HepG2 (cell line): ENCODE data around the gene SASH3. TPM values are rescaled to one million over a fixed set of nuclear protein-coding genes. Genes with fewer than 3 reads are reported as not detected.
"Not testable (repeated sequence)": the region's sequence is repeated elsewhere in the genome, so short reads cannot be mapped to it uniquely, and the experiment has no call there.

ENCODE experiments used
- ATAC-seq: fragments of 200-7000 bp; cut with Tn5 transposase; 3 replicates; pipeline ENCODE4 v1.9.1; 2020; ENCODE audit warnings: mild to moderate bottlenecking, moderate library complexity
- BruUV-seq: library from RNA; stranded (reverse); fragments of 400-500 nt; replicated peaks from 2 replicates; lab custom pipeline; 2021; lab: Mats Ljungman, UMichigan
- CTCF ChIA-PET: fragments of 300-600 bp; formaldehyde crosslinking; extraction: SDS; loops from one replicate; lab custom pipeline; 2021; ENCODE audit warnings: low total read pairs, inconsistent platforms, low intra/inter-chr PET ratio; lab: Yijun Ruan, JAX
- POLR2A ChIA-PET: fragments of 350-600 bp; sonication (Branson Sonifier 250); formaldehyde crosslinking; loops from one replicate; lab custom pipeline; 2020; ENCODE audit warnings: antibody characterized with exemption, inconsistent platforms; lab: Yijun Ruan, JAX
- DNase-seq: peaks from one replicate; pipeline ENCODE4 v3.0.0-alpha.2; 2015; ENCODE audit warnings: low spot score
- FAIRE-seq: peaks from 3 replicates; lab custom pipeline; 2011; peaks lifted over from hg19 to GRCh38; lab: Jason Lieb, UNC
- H2AFZ ChIP-seq: one replicate; pipeline ENCODE4 v1.6.1; 2011; ENCODE audit warnings: low read length, inconsistent platforms
- H3K27ac ChIP-seq: fragments of 300-600 bp; 3 replicates; pipeline ENCODE4 v1.8.0; 2011; ENCODE audit warnings: mixed run types, mild to moderate bottlenecking, mixed read lengths, low read length, inconsistent platforms; ENCODE audit not compliant: insufficient read depth; ENCODE audit errors: extremely low read length
- H3K27me3 ChIP-seq, 2 experiments: fragments of 200-600 bp in 1 of 2; 2 replicates in 1 of 2; 3 replicates in 1 of 2; pipeline versions ENCODE4 v1.6.0 to v1.8.0; 2011; ENCODE audit warnings: low read length in 2 of 2, mild to moderate bottlenecking in 2 of 2, moderate library complexity in 2 of 2, inconsistent platforms in 1 of 2; ENCODE audit not compliant: insufficient read depth in 2 of 2, control insufficient read depth in 1 of 2
- H3K36me3 ChIP-seq, 2 experiments: fragments of 200-600 bp in 1 of 2; replicated peaks in 1 of 2; 2 replicates in 1 of 2; 3 replicates in 1 of 2; pipeline versions ENCODE4 v1.5.1 to v1.8.0; 2011; ENCODE audit warnings: low read length in 2 of 2, inconsistent platforms in 1 of 2; ENCODE audit not compliant: insufficient read depth in 2 of 2, control insufficient read depth in 1 of 2
- H3K4me1 ChIP-seq: 2 replicates; pipeline ENCODE4 v1.5.1; 2012; ENCODE audit warnings: low read length, inconsistent platforms; ENCODE audit not compliant: insufficient read depth
- H3K4me2 ChIP-seq: 2 replicates; pipeline ENCODE4 v1.6.0; 2011; ENCODE audit warnings: low read depth, low read length, inconsistent platforms
- H3K4me3 ChIP-seq, 3 experiments: fragments of 200-600 bp in 1 of 3; sonication (generic), shearing (Covaris generic) in 1 of 3; replicated peaks in 1 of 3; 2 replicates each; pipeline ENCODE4 v1.5.1; 2011 to 2016; ENCODE audit warnings: low read length in 3 of 3, inconsistent platforms in 2 of 3, low read depth in 2 of 3, mild to moderate bottlenecking in 2 of 3, control low read depth in 1 of 3, mixed read lengths in 1 of 3; ENCODE audit not compliant: insufficient read depth in 1 of 3
- H3K79me2 ChIP-seq: one replicate; pipeline ENCODE4 v1.6.1; 2011; ENCODE audit warnings: low read length, inconsistent platforms; ENCODE audit not compliant: insufficient read depth
- H3K9ac ChIP-seq: 2 replicates; pipeline ENCODE4 v1.6.0; 2011; ENCODE audit warnings: mild to moderate bottlenecking, low read depth, low read length, inconsistent platforms; ENCODE audit not compliant: insufficient read depth
- H3K9me3 ChIP-seq: 2 replicates; pipeline ENCODE4 v1.5.1; 2012; ENCODE audit warnings: mild to moderate bottlenecking, low read length
- H4K20me1 ChIP-seq: 2 replicates; pipeline ENCODE4 v1.6.0; 2011; ENCODE audit warnings: inconsistent platforms, mild to moderate bottlenecking, low read length, moderate library complexity; ENCODE audit not compliant: insufficient read depth
- MBNL3 ChIP-seq: fragments of 250-450 bp; sonication (Bioruptor Pico); conservative IDR thresholded peaks from 2 replicates; pipeline ENCODE4 v1.8.0; 2022; ENCODE audit warnings: mild to moderate bottlenecking, inconsistent platforms
- PLRG1 ChIP-seq: fragments of 450-650 bp; conservative IDR thresholded peaks from 2 replicates; pipeline ENCODE4 v1.6.1; 2016
- RELA ChIP-seq: sonication (generic); formaldehyde crosslinking; IDR thresholded peaks from 2 replicates; pipeline ENCODE4 v1.4.0; 2020; ENCODE audit warnings: missing genetic modification reagents
- ZFP1 ChIP-seq: IDR thresholded peaks from 2 replicates; pipeline ENCODE4 v1.6.1; 2016
- ZNF800 ChIP-seq: sonication (generic); formaldehyde crosslinking; IDR thresholded peaks from 2 replicates; pipeline ENCODE4 v1.4.0; 2020; ENCODE audit warnings: missing genetic modification reagents
- WGBS: methylation state at CpG from one replicate; pipeline ENCODE4 v1.1.6; 2017; ENCODE audit warnings: low lambda C conversion rate; 5-methylcytosine and 5-hydroxymethylcytosine counted together
- in situ Hi-C: cut with HindIII; loops from 2 replicates; pipeline ENCODE4 v1.10.0; 2017; ENCODE audit warnings: low pct_unique_long_range_greater_than_20kb; ENCODE audit not compliant: extremely low pct_ligation_motif_present
- intact Hi-C: fragments of 100-400 bp; cut with micrococcal nuclease; formaldehyde crosslinking; loops from one replicate; pipeline ENCODE4 v1.10.0; 2022; ENCODE audit not compliant: unreplicated experiment
- polyA plus RNA-seq, 8 experiments: library from polyadenylated mRNA; depleted of rRNA in 3 of 8; stranded (reverse) in 7 of 8; unstranded in 1 of 8; fragments of >200 nt; fragmentation: Illumina TruSeq in 4 of 8; extraction: Trizol in 4 of 8; gene quantifications; 2 replicates each; pipeline versions ENCODE4 v1.2.1 to v1.2.3, GENCODE V29; 2011 to 2016; ENCODE audit warnings: low read depth in 4 of 8, missing spikeins in 1 of 8, mixed read lengths in 1 of 8; ENCODE audit not compliant: insufficient read depth in 1 of 8
- total RNA-seq, 5 experiments: library from RNA; depleted of rRNA; stranded (reverse); fragments of >200 nt; fragmentation: Illumina TruSeq; extraction: Trizol; gene quantifications; 2 replicates each; pipeline ENCODE4 v1.2.3, GENCODE V29; 2016; ENCODE audit warnings: low read depth in 1 of 5

SASH3 gene
- total and polyA plus RNA-seq, 2 of the 13 experiments (the other 11 are each of a cell fraction or from before 2014, with no cell fraction given), result 0.08 TPM; not detected in 1

DNA sequence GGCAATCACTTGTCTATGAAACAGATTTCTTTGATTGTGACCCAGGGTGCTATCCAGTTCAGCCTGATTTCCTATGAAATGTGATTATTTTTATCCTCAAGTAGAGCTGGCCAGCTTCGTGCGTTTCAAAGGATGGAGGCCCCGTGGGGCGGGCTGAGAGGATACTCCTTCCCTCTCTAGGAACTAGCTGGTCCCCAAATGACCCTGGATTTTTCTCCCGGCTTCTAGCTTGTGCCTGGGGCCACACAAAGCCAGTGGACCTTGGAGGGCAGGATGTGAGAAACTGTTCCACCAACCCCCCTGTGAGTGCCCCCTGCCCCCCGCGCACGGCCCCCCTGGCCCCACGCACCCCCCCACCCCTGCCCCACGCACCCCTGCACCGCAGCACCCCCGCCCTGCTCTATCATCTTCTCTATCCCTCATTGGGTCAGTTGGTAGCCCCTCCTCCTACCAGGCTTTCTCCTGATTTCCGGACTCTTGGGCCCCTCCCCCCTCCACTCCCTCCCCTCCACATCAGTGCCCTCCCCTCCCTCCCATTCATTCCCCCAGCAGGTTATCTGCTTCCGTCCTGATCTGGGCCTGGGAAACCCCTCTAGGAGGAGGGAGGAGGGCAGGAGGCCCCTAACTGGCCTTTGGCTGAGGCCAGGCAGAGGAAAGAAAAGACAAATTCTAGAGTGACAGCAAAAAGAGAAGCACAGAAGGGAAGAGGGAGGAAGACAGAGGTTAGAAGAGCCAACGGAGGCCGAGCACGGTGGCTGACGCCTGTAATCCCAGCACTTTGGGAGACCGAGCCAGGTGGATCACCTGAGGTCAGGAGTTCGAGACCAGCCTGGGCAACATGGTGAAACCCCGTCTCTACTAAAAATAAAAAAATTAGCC is 37.6 kb upstream of the SASH3 start:
- no peak overlapping the region for H3K9ac ChIP-seq
- CTCF ChIA-PET, result no interaction called here
- no peak for TF ChIP-seq RELA (CRISPR knock-in tag)
- no peak for TF ChIP-seq PLRG1
- no peak for TF ChIP-seq MBNL3 (CRISPR knock-in tag)
- TF ChIP-seq ZNF800 (CRISPR knock-in tag), result no peak
- TF ChIP-seq ZFP1, result no peak
- H3K9me3 ChIP-seq, result no peaks in the 10 kb centered on the region
- WGBS, result 75% methylated on average over 14 of the region's 21 CpGs
- H3K36me3 ChIP-seq, result no peaks in the 10 kb centered on the region
- POLR2A ChIA-PET, result no interaction called here
- FAIRE-seq (no peak), DNase-seq (no peak), ATAC-seq (no peak)
- H3K27ac ChIP-seq, result no peak overlapping the region
- H3K4me1 ChIP-seq, result peaks cover 28% of the 10 kb centered on the region
- no peak overlapping the region for H2AFZ ChIP-seq
- no TSS peak for BruUV-seq
- no peaks in the 10 kb centered on the region for H3K79me2 ChIP-seq
- H3K4me3 ChIP-seq, result no peak overlapping the region
- H3K4me2 ChIP-seq, result no peak overlapping the region
- no peaks in the 10 kb centered on the region for H3K27me3 ChIP-seq
- intact Hi-C loops (no loop called here), in situ Hi-C loops (no loop called here)
- no peaks in the 10 kb centered on the region for H4K20me1 ChIP-seq

- H3K4me3 ChIP-seq, H4K20me1 ChIP-seq, H3K9ac ChIP-seq, H3K4me2 ChIP-seq, H3K27me3 ChIP-seq, H3K9me3 ChIP-seq, H3K27ac ChIP-seq, CTCF ChIA-PET, DNase-seq, POLR2A ChIA-PET, H3K36me3 ChIP-seq, intact Hi-C loops, ATAC-seq, H2AFZ ChIP-seq, in situ Hi-C loops, FAIRE-seq, BruUV-seq, H3K79me2 ChIP-seq: not testable (repeated sequence)
- H3K4me1 ChIP-seq, result peaks cover 23% of the 10 kb centered on the region
- 93% methylated on average over 5 of the region's 6 CpGs for WGBS
Observed at GRCh38 chrX:129742759-129743152, 37.0 kb upstream of the SASH3 start.
